HCT116 (cell line): ENCODE data around the gene BMPER.

Experiments used
- ELF1 ChIP-seq: IDR thresholded peaks from 2 replicates; pipeline ENCODE4 v1.6.1; 2012; ENCODE audit warnings: low read depth, borderline replicate concordance
- EZH2 ChIP-seq: fragments of 200-600 bp; sonication (generic); IDR thresholded peaks from 2 replicates; pipeline ENCODE4 v1.6.1; 2017; ENCODE audit warnings: antibody characterized with exemption, mixed run types
- FOSL1 ChIP-seq: IDR thresholded peaks from 2 replicates; pipeline ENCODE4 v1.6.1; 2012; ENCODE audit warnings: low read depth
- POLR2A ChIP-seq: IDR thresholded peaks from 2 replicates; pipeline ENCODE4 v1.7.0; 2011; ENCODE audit warnings: borderline replicate concordance; ENCODE audit not compliant: insufficient read depth, insufficient read length; ENCODE audit errors: extremely low read depth
- POLR2AphosphoS5 ChIP-seq: IDR thresholded peaks from 2 replicates; pipeline ENCODE4 v1.6.1; 2011; ENCODE audit warnings: mild to moderate bottlenecking, low read depth, low read length, moderate library complexity
- SIN3A ChIP-seq: IDR thresholded peaks from 2 replicates; pipeline ENCODE4 v1.6.1; 2012; ENCODE audit warnings: low read depth
- SP1 ChIP-seq: IDR thresholded peaks from 2 replicates; pipeline ENCODE4 v1.6.1; 2012; ENCODE audit warnings: low read depth
- SRF ChIP-seq: IDR thresholded peaks from 2 replicates; pipeline ENCODE4 v1.6.1; 2012; ENCODE audit warnings: low read depth
- YY1 ChIP-seq: IDR thresholded peaks from 2 replicates; pipeline ENCODE4 v1.6.1; 2011; ENCODE audit warnings: low read length, low read depth, moderate library complexity, mild to moderate bottlenecking; ENCODE audit not compliant: insufficient replicate concordance; ENCODE audit errors: extremely low read depth
- ZNF274 ChIP-seq: fragments of 200-500 bp; sonication (Bioruptor generic); IDR thresholded peaks from 2 replicates; pipeline ENCODE4 v1.6.1; 2014; ENCODE audit warnings: mild to moderate bottlenecking, low read depth, low read length, inconsistent platforms
- TF ChIP-seq, protein P1 (sequence below), 3 experiments: fragments of 200-600 bp in 1 of 3; sonication (generic) in 1 of 3; IDR thresholded peaks in 2 of 3; conservative IDR thresholded peaks in 1 of 3; 2 replicates each; pipeline ENCODE4 v1.5.1; 2012 to 2017; ENCODE audit warnings: low read depth in 2 of 3, low read length in 2 of 3, antibody characterized with exemption in 1 of 3, borderline replicate concordance in 1 of 3, control low read depth in 1 of 3, mild to moderate bottlenecking in 1 of 3, mixed read lengths in 1 of 3, mixed run types in 1 of 3, moderate library complexity in 1 of 3; ENCODE audit not compliant: insufficient read depth in 1 of 3
- TF ChIP-seq, protein P2 (sequence below): IDR thresholded peaks from 2 replicates; pipeline ENCODE4 v1.6.1; 2012; ENCODE audit warnings: low read depth
- TF ChIP-seq, protein P3 (sequence below): IDR thresholded peaks from 2 replicates; pipeline ENCODE4 v1.6.1; 2011; ENCODE audit warnings: mild to moderate bottlenecking, low read length, moderate library complexity; ENCODE audit not compliant: insufficient replicate concordance; ENCODE audit errors: extremely low read depth

DNA sequence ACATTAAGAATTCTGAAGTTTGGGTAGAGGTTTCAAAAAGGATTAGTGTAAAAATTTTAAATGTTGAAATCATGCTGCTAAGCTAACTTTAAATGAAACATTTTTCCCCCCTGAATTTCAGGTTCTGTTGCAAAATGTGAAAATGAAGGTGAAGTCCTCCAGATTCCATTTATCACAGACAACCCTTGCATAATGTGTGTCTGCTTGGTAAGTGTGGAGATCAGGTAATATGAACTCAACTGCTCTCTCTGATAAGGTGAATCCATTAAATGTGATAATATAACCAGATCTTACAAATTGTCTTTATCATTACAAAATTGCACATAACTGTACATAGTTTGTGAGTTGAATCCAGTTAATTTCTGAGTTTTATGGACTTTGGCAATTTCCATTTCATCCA, 1.4 kb downstream of the BMPER start:
- TF ChIP-seq, protein P1, sequence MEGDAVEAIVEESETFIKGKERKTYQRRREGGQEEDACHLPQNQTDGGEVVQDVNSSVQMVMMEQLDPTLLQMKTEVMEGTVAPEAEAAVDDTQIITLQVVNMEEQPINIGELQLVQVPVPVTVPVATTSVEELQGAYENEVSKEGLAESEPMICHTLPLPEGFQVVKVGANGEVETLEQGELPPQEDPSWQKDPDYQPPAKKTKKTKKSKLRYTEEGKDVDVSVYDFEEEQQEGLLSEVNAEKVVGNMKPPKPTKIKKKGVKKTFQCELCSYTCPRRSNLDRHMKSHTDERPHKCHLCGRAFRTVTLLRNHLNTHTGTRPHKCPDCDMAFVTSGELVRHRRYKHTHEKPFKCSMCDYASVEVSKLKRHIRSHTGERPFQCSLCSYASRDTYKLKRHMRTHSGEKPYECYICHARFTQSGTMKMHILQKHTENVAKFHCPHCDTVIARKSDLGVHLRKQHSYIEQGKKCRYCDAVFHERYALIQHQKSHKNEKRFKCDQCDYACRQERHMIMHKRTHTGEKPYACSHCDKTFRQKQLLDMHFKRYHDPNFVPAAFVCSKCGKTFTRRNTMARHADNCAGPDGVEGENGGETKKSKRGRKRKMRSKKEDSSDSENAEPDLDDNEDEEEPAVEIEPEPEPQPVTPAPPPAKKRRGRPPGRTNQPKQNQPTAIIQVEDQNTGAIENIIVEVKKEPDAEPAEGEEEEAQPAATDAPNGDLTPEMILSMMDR (IDR thresholded peaks at IDR 0.05 in 2 of 3, conservative IDR thresholded peaks at IDR 0.05 in 1 of 3; ENCODE audit: borderline replicate concordance in 1 of 3, insufficient read depth in 1 of 3, low read depth in 2 of 3, low read length in 2 of 3): no peak
- TF ChIP-seq, protein P2, sequence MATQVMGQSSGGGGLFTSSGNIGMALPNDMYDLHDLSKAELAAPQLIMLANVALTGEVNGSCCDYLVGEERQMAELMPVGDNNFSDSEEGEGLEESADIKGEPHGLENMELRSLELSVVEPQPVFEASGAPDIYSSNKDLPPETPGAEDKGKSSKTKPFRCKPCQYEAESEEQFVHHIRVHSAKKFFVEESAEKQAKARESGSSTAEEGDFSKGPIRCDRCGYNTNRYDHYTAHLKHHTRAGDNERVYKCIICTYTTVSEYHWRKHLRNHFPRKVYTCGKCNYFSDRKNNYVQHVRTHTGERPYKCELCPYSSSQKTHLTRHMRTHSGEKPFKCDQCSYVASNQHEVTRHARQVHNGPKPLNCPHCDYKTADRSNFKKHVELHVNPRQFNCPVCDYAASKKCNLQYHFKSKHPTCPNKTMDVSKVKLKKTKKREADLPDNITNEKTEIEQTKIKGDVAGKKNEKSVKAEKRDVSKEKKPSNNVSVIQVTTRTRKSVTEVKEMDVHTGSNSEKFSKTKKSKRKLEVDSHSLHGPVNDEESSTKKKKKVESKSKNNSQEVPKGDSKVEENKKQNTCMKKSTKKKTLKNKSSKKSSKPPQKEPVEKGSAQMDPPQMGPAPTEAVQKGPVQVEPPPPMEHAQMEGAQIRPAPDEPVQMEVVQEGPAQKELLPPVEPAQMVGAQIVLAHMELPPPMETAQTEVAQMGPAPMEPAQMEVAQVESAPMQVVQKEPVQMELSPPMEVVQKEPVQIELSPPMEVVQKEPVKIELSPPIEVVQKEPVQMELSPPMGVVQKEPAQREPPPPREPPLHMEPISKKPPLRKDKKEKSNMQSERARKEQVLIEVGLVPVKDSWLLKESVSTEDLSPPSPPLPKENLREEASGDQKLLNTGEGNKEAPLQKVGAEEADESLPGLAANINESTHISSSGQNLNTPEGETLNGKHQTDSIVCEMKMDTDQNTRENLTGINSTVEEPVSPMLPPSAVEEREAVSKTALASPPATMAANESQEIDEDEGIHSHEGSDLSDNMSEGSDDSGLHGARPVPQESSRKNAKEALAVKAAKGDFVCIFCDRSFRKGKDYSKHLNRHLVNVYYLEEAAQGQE: no peak
- TF ChIP-seq EZH2 (no peak), SIN3A (no peak), ELF1 (no peak), YY1 (no peak), ZNF274 (no peak), POLR2A (no peak), FOSL1 (no peak), SP1 (no peak), POLR2AphosphoS5 (no peak), SRF (no peak)
- TF ChIP-seq, protein P3, sequence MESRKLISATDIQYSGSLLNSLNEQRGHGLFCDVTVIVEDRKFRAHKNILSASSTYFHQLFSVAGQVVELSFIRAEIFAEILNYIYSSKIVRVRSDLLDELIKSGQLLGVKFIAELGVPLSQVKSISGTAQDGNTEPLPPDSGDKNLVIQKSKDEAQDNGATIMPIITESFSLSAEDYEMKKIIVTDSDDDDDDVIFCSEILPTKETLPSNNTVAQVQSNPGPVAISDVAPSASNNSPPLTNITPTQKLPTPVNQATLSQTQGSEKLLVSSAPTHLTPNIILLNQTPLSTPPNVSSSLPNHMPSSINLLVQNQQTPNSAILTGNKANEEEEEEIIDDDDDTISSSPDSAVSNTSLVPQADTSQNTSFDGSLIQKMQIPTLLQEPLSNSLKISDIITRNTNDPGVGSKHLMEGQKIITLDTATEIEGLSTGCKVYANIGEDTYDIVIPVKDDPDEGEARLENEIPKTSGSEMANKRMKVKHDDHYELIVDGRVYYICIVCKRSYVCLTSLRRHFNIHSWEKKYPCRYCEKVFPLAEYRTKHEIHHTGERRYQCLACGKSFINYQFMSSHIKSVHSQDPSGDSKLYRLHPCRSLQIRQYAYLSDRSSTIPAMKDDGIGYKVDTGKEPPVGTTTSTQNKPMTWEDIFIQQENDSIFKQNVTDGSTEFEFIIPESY: no peak
